A549 (cell line): ENCODE measurements around the gene BMPER.

Experiments used
- JUNB ChIP-seq: fragments of >200 bp; sonication (Bioruptor Twin); formaldehyde crosslinking; IDR thresholded peaks from 2 replicates; pipeline ENCODE4 v1.6.1; 2016
- POLR2A ChIP-seq: IDR thresholded peaks from 2 replicates; pipeline ENCODE4 v1.6.1; 2012; ENCODE audit warnings: mild to moderate bottlenecking, low read length
- RAD21 ChIP-seq, 2 experiments: fragments of >200 bp in 1 of 2; sonication (Bioruptor Twin) in 1 of 2; formaldehyde crosslinking in 1 of 2; IDR thresholded peaks in 1 of 2; conservative IDR thresholded peaks in 1 of 2; 2 replicates in 1 of 2; 3 replicates in 1 of 2; pipeline ENCODE4 v1.6.1; 2012 to 2018; ENCODE audit warnings: inconsistent platforms in 1 of 2
- USF2 ChIP-seq: fragments of 450-650 bp; IDR thresholded peaks from 2 replicates; pipeline ENCODE4 v1.6.1; 2014; ENCODE audit warnings: antibody characterized with exemption
- TF ChIP-seq, protein P1 (sequence below): IDR thresholded peaks from 2 replicates; pipeline ENCODE4 v1.6.1; 2012
- TF ChIP-seq, protein P2 (sequence below): fragments of >200 bp; sonication (Bioruptor Twin); formaldehyde crosslinking; IDR thresholded peaks from 3 replicates; pipeline ENCODE4 v1.5.1; 2016

DNA sequence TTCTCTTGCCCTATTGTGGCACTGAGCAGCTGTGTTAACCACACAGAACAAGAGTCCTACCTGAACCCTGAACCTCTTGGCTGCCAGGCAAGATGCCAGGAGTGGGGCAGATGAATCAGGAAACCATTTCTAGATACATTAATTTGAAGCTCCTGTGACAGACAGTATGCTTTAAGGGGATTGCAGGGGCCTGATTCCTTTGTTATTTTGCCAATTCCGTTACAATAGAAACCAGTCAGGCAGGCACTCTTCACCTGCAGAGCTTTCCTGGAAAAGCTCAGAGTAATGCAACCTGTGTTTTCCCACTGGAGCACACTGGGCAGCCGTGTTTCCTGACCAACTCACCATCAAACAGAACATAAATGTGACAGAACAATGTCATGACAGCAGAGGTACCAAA, 233.1 kb downstream of the BMPER start:
- TF ChIP-seq, protein P1, sequence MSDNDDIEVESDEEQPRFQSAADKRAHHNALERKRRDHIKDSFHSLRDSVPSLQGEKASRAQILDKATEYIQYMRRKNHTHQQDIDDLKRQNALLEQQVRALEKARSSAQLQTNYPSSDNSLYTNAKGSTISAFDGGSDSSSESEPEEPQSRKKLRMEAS: no peak
- TF ChIP-seq, protein P2, sequence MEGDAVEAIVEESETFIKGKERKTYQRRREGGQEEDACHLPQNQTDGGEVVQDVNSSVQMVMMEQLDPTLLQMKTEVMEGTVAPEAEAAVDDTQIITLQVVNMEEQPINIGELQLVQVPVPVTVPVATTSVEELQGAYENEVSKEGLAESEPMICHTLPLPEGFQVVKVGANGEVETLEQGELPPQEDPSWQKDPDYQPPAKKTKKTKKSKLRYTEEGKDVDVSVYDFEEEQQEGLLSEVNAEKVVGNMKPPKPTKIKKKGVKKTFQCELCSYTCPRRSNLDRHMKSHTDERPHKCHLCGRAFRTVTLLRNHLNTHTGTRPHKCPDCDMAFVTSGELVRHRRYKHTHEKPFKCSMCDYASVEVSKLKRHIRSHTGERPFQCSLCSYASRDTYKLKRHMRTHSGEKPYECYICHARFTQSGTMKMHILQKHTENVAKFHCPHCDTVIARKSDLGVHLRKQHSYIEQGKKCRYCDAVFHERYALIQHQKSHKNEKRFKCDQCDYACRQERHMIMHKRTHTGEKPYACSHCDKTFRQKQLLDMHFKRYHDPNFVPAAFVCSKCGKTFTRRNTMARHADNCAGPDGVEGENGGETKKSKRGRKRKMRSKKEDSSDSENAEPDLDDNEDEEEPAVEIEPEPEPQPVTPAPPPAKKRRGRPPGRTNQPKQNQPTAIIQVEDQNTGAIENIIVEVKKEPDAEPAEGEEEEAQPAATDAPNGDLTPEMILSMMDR: no peak
- TF ChIP-seq RAD21 (conservative IDR thresholded peaks at IDR 0.05 in 1 of 2, IDR thresholded peaks at IDR 0.05 in 1 of 2) (no peak), POLR2A (no peak), USF2 (no peak), JUNB (no peak)
